Stimulated activated CD8-positive, alpha-beta memory T cell treated with anti-CD3 and anti-CD28 coated beads, Interleukin-7, amount 100 ng/mL, for 4 hours (primary cell): Measurements from ENCODE around the gene AP2A1.

ENCODE experiments used
- DNase-seq, 2 donors: peaks; one replicate each; pipeline ENCODE4 v3.0.0-alpha.2; 2020; ENCODE audit warnings: low read depth in 2 of 2

The AP2A1 gene

DNA sequence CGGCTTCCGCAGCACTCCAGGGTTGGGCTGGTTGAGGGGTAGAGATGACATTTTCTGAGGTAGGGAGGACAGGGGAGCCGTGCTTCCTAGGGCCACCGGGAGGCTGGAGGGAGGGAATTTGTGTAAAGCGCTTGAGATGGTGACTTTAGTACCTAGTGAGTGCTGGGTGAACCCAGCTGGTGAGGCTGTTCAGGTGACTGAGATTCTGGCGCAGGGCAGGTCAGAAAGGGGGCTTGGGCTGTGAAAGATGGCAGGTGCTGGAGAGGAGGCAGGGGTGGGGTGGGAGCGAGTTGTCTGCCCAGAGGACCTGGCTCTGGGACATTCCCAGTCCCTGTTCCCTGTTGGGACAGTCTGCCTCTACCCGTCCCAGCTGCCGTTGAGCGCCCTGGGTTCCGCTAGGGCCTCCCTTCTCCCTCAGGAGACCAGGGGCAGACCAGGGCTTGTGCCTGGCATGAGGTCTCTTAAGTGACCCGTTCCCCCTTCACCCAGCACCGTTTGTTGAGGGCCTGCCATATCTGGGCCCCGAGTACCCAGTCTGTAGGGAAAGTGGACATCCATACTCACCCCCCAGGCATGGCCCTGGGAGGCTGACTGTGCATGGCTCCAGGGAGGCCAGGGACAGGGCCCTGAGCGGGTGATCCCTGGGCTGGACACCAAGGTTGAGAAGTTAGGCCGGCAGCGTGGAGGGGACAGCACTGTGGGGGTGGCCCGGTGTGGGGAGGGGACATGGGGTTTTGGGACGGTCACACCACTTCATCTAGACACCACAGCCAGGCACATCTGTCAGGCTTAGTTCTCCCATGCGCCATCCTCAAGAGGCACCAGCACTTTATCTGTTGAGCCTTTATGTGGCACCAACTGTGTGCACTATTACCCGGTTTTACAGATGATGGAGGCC, 89.1 kb downstream of the AP2A1 start:
- DNase-seq, result no peak

- no peak for DNase-seq
Observed at GRCh38 chr19:49856574-49857021, 89.8 kb downstream of the AP2A1 start.
